OCI-LY3 (cell line): ENCODE results near the gene ELFN1.

Experiments used
- CTCF ChIP-seq: fragments of 200-600, 300-600 bp; sonication (generic); IDR thresholded peaks from 2 replicates; pipeline ENCODE4 v1.5.1; 2014; ENCODE audit warnings: antibody characterized with exemption, low read length, low read depth
- EZH2phosphoT487 ChIP-seq: fragments of 200-600 bp; shearing (Covaris generic); IDR thresholded peaks from 2 replicates; pipeline ENCODE4 v1.6.1; 2018; ENCODE audit warnings: antibody characterized with exemption, mixed run types, low read depth

GRCh38 chr7:1621718-1622117 lies 48.4 kb upstream of the ELFN1 start:
- TF ChIP-seq CTCF, result no peak
- TF ChIP-seq EZH2phosphoT487, result no peak
